ENCODE measurements around the gene CLIC4.
A peak's percentile ranks its signal among the peaks of the same experiment; 100 is the strongest.
"Not testable (repeated sequence)": the region's sequence is repeated elsewhere in the genome, so short reads cannot be mapped to it uniquely, and the experiment has no call there.

Gene CLIC4

DNA sequence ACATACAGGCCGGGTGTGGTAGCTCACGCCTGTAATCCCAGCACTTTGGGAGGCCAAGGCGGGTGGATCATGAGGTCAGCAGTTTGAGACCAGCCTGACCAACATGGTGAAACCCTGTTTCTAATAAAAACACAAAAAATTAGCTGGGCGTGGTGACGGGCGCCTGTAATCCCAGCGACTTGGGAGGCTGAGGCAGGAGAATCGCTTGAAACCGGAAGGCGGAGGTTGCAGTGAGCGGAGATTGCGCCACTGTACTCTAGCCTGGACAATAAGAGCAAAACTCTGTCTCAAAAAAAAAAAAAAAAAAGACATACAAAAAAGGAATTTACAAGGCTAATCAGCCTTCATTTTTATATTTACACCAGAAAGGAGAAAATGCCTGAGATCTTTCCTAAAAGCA is 78.2 kb downstream of the CLIC4 start:
- FAIRE-seq = not testable (repeated sequence)

DNA sequence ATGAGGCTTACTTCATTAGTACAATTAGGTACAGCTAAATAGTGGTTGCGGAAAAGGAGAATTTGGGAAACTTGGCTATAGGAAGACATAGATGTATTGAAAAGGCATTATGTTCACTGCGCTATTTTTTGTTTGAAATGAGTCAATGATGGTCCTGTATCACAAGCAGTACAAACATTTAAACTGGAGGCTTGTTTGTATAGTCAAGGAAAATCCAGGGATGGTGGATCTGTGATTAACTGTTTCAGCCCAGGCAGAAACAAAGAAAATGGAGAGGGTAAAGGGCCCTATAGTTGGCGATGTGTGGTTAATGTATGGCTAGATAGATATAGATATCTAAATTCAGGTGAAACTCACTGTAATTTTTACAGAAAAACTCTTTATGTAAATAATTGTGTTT is 79.9 kb downstream of the CLIC4 start:
- FAIRE-seq = no peak

DNA sequence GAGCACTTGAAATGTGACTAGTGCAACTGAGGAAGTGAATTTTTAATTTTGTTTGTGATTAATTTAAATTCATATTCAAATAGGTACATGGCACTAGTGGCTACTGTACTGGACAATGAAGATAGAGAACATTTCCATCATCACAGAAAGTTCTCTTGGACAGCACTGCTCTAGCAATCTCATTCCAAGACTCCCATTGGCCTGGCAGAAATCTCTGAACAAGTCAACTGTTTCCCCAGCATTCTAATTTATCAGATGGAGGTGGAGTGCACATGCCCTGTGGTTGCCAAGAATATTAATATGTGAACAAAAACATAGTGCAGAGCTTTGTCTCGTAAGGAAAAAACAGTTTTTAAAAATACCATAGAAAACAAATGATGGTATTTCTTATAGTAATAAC is 81.3 kb downstream of the CLIC4 start:
- FAIRE-seq = no peak

DNA sequence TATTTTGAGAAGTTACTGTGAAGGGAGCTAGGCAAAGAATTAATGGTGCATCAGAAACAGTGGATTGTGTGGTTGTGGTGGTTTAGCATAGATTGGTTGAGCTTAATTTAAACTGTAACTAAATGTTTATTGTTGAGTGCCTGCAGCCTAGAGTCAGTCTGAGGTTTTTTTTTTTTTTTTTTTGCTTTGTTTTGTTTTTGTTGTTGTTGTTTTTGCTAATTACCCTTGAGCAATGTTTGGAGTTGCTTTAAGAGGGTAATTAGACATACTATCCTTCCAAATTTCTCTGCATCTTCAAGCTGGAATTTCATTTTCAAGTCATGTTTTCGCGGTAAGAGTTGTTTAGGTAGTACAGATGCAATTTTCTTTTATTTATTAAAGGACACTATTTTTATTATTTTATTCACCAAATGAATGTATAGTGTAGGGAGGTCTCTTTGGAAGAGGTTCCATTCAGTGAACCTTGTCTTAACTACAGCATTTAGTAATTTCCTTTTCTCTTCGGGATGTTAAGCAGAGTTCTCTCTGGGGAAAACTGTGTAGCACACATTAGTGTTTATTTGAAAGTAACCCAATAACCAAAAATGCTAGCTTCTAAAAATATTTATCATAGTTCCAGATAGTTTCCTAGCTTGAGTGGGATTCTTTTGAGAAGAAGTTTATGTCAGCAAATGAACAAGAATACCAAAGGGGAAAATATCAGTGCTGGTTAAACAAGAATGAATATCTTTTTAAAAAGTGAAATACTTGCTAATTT is 82.3 kb downstream of the CLIC4 start:
- FAIRE-seq = no peak

DNA sequence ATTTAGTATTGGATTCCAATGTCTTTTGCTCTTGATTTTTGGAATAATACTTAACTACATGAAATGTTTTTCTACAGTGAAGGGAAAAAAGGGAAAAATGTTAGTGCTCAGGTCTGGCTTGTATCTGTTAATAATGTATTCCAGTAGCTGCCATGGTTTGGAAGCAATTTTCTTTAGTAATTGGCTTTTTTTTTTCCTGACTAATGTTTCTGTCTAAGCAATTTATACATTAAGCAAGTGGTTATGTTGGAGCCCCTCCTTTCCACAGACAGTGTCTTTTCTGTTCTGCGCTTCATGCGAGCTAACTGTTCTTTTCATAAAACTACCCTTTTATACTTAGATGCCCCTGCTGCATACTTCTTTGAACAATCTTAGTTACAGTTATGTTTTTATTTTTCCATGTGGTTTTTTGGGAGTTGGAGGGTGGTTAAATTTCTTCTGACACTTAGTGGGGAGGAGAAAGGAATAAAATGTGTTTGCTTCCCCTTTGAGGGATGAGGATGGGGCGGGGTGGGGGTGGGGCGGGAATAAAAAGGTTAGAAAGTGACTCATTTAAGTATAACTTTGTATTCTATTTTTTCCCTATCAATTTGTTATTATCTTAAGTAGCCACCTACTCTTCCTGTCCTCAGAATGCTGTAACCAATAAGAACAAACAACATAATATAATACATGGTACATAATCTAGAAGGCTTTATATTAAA is 83.1 kb downstream of the CLIC4 start:
- FAIRE-seq = no peak

DNA sequence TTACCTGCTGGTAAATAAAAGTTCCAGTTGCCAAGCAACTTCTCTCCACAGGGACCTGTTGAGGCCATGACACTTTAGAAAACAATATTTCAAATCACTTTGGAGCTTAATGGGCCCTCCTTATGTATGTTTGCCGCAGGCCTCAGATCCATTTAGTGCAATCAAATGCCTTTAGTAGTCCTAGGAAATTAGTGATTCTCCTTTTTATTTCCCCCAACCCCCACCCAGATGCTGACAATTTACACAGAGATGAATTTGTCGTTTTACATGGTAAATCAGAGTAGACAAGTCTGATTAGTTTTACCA is 83.6 kb downstream of the CLIC4 start:
- FAIRE-seq = no peak

DNA sequence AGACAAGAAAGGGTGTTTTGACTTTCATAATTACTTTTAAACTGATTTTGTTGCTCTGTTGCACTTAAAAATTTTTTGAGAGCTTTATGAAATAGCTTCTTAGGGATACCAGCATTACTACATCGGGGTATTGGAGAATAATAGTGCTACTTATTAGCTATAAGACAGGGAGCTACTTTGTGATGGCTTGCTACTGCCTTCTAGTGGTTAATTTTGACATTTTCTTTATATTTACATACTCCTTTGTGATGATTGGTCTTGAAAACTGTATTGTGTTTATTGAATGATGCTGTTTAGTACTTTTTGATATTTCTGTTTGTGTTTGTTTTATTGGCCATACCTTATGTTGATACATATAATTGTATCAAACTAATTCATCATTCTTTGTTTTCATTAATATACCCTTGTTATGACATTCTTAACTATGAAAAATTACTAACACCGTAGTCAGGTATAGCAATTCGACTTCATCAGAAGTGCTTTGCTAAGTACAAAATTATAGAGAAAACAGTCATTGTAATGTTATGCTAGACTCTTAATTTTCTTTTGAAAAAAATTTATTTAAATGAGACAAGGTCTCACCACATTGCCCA is 85.5 kb downstream of the CLIC4 start:
- peak; percentile 93 for FAIRE-seq

DNA sequence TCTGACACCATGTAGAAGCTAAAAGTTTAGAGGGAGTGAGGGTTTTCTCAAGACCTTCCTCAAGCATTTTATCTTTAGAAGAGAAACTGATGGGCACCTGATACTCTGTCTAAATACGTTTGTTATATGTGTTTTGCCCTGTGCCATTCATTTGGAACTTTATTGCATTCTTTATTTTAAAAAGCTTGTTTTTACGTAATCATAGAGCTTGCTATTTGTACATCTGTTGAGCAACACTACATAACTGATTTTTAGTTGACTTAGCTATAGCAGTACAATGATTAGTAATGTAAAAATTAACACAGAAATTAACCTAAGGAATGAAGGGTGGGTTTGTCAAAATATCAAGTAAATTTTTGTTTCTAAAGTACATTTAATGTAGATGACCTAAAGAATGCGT is 96.3 kb downstream of the CLIC4 start:
- FAIRE-seq = no peak

DNA sequence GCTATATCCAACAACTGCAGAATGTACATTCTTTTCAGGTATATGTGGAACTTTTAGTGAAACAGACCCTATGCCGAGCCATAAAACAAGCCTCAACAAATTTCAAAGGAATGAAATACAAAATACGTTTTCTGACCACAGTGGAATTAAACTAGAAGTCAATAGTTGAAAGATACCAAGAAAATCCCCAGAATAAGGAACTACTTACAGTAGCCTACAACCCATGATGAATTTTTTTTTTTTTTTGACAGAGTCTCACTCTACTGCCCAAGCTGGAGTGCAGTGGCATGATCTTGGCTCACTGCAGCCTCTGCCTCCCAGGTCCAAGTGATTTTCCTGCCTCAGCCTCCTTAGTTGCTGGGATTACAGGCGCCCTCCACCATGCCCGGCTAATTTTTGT is 101.4 kb downstream of the CLIC4 start:
- no peak for FAIRE-seq

DNA sequence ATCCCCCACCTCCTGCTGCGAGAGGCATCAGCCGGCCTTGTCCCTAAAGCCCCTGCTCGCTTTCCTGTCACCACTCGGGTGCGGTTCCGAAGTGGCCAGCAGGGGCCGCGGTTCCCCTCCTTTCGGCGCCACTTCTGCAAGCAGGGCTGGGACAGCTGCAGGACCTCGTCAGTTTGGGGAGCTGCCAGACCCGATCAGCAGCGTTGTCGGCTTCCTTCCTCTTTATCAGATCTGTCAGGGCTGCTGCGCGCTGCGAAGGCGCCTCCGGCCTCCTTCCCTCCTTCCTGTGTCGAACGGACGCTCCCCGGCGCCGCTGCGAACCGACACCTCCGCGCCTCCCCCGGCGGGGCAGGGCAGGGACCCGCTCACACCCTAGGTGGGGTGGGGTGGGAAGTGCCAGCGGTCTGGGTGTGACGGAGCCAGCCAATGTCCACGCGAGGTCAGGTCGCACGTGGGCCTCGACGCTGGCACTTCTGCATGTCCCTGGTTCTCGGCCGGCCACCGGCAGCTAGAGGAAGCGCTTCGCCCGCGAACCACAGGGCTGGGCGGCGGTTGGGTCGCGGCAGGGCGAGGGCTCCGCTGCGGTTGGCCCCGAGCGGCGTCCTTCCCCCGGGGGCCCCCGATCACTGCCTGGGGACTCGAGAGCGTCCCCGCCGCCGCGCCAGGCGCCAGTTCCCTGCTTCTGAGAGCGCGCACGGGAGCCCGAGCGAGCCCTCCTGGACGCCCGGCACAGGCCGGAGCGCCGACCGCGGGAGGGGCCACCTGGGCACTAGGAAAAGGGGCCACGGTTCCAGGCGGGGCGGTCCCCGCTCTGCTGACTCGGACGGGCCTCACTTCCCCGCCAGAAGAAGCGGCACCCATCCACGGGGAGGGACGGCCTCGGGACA is 103.0 kb downstream of the CLIC4 start:
- no peak for FAIRE-seq

DNA sequence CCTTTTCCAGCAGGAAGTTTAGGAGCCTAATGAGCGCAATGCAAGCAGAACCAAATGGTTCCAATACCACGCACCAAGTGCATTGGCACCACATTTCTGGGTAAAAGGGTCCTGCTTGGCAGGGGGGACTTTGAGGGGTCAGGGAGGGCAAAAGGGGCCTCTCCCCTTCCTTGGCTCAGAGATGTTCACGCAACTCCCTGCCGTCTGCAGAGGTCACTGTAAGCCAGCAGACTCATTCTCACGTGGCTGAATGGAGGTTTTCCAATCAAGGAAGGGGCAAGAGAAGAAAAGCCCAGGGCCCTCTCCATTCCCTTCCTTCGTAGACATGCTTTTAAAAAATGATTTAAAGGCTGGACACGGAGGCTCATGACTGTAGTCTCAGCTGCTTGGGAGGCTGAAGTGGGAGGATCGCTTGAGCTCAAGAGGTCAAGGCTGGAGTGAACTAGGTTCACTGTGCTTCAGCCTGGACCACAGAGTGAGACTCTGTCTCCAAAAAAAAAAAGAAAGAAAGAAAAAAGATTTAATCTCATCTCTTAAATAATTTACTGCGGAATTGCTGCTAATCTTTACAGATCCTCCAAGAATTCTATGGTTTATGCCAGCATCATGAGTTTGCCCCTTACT is 104.5 kb downstream of the CLIC4 start:
- no peak for FAIRE-seq

DNA sequence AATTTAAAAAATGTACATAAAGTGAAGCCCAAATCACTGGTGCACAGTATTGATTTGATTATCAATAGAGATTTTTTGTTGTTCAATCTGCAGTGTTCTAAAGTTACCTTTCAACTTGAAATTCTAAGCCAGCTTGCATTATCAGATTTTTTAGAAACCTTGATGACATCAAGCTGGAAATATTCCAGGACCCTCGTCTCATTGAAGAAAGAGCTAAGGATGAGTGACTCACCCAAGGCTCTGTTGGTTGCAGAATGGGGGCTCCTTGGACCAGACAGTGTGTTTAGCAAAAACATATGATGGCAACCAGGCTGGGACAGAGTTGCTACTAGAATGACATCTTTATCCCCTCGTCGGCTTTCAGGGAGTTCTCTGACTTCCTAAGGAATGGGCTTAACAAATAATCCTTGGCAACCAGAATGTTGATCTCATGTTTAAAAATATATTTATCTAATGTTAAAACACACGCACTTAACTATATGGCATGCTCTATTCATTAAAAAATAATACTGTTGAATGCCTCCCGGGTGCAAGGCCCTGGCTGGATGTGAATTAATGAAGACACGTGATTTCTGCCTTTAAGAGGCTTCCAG is 105.2 kb downstream of the CLIC4 start:
- FAIRE-seq = no peak

DNA sequence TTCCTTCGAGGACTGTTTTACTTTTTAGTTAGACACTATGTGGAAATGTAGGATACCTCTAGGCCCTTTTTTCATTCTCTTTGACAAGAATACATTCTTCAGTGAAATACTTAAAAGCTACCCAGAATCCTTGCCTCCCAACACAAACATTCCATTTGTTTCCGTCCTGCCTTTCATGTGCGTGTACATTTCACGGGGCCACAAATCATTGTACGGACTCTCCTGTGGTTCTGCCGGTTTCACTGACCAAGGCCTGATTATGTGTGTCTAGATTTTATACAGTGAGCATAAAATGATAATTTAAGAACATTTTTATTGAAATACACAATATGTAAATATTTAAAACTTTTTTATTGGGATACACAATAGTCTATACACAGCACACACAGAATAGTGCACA is 108.4 kb downstream of the CLIC4 start:
- no peak for FAIRE-seq

DNA sequence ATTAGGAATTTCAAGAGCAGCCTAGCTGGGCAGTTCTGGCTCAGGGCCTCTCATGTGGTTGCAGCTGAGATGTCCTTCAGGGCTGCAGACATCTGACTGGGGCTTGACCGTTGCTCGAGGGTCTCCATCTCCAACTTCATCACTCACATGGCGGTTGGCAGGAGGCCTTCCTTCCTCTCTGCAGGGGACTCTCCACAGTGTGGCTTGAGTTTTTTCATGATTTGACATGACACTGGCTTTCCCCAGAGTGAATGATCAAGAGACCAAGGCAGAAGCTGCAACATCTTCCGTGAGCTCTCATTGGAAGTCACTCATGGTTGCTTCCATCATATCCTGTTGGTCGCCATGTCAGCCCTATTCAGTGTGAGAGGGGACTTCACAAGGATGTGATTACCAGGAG is 110.2 kb downstream of the CLIC4 start:
- no peak for FAIRE-seq

DNA sequence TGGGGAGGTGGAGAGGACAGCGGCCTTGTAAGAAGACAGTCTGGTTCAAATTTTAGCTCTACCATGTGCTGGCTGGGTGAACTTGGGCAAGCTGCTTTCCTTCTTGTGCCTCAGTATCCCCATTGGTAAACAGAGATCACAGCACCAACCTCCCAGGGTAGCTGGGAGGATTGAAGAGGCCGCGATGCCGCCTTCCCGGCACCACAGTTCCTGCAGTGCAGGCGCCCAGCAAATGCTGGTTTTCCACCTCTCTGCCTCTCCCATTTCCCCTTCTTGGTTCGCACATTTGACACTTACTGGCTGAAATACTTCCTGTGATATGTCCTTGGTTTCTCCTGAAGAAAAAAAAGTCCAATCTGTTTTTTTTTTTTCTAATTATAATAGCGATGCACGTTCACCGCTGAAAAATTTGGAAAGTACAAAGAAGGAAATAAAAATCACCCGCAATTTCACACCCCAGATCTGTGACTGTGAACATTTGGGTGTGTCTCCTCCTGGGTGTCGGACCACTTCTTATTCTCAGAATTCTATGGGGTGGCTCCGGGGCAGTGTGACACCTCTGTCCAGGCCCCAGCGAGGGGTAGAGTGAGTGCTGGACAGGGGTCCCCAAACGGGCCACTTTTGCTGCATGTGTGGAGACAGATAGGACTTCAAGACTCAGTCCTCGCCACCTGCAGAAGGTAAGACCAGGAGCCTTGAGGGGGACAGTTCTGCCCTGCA is 111.7 kb downstream of the CLIC4 start:
- FAIRE-seq = no peak

DNA sequence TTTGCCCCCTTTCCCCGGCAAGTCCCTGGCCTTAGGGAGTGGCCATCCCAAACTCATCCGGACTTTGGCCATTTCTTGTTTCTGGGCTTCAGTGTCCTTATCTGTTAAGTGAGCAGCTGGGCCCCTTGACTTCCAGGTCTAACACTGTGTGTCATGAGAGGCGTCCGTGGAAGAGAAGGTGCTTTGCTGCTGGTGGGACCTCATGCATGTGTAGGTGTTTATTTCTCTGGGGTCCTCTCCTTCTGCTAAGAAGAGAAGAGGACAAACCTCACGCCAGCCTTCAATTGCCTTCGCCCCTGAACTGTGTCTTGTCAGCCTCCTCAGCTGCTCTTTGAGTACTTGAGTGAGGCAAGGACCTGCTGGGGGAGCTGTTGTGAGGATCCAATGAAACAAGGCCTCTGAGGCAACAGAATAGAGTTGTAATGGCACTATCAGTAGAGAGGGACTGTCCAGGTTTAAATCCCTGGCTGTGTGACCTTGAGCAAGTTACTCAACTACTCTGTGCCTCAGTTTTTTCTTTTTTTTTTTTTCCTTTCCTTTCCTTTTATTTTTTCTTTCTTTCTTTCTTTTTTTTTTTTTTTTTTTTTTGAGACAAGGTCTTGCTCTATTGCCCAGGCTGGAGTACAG is 112.4 kb downstream of the CLIC4 start:
- no peak for FAIRE-seq

DNA sequence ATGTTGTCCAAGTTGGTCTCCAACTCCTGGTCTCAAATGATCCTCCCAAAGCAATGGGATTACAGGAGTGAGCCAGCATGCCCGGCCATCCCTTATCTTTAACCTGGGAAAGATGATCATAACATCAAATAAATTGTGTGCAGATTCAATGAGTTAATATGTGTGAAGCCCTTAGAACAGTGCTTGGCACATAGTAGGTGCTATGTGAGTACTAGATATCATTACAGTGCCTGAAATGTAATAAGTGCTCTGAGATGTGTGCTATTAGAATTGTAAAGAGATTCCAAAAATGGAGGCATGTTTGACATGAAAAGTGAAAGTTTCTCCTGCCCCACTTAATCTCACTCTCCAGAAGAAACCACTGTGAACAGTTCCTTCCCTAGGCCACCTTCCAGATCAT is 113.0 kb downstream of the CLIC4 start:
- no peak for FAIRE-seq

DNA sequence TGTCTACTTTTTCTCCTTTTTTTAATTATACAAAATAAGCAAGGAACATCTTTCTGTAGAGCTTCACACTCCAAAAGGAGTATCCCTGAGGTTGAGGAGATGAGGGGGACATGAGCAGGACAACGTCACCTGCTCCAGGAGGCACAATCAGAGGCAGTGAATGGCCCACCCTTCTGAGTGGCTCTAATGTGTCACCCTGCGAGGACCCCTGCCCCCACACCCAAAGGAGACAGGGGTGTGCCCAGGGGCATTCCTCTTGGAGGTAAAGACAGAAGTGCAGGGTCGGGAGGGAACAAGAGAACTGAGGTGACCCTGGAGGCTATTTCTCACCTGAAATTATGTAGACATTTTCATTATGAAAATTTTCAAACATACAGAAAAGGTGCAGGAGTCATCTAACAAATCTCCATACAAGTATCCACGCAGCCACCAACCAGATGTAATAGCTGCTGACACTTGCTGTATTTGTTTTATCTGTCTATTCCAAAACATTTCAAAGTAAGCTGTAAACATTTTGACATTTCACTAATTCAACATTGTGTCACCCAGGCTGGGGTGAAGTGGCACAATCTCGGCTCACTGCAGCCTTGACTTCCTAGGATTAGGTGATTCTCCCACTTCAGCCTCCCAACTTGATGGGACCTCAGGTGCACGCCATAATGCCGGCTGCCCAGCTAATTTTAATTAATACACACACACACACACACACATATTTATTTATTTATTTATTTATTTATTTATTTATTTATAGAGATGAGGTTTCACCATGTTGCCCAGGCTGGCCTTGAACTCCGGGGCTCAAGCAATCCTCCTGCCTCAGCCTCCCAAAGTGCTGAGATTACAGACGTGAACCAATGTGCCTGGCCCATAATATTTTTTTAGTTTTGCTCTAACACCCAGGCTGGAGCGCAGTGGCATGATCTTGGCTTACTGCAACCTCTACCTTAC is 114.1 kb downstream of the CLIC4 start:
- FAIRE-seq = no peak

DNA sequence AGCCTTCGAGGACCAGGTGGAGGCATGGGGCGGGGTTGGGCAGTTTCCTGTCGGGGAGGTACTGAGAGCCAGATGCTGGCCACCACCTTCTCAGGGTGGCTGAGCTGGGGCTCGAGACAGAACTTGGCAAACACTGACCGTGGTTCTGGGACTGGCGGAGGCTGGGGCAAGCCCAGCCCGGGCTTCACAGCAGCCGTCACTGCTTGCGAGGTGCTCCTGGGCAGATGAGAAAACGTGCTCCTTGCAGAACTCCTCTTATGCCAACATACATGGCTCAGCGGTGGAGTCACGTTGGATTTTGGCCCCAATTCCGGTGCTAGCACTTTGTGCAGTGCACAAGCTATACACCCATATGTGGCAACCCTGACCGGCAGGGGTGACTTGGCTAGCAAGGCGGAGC is 115.6 kb downstream of the CLIC4 start:
- FAIRE-seq = no peak
